Suprapubic skin (tissue), 4 donors: ENCODE data around the gene GEN1.

ENCODE experiments used
- EP300 ChIP-seq: sonication (generic); formaldehyde crosslinking; IDR thresholded peaks from one replicate; pipeline ENCODE4 v1.6.1; 2017; ENCODE audit warnings: antibody characterized with exemption
- POLR2A ChIP-seq, 2 donors: fragments of 450-650 bp; IDR thresholded peaks; one replicate each; pipeline ENCODE4 v1.6.1; 2017; ENCODE audit warnings: antibody characterized with exemption in 2 of 2, mild to moderate bottlenecking in 2 of 2, moderate library complexity in 2 of 2
- POLR2AphosphoS5 ChIP-seq, 3 donors: sonication (generic); formaldehyde crosslinking; IDR thresholded peaks; one replicate each; pipeline ENCODE4 v1.6.1; 2017; ENCODE audit warnings: antibody characterized with exemption in 3 of 3
- TF ChIP-seq, protein P1 (sequence below), 2 donors: fragments of 200-600 bp in 1 of 2; fragments of 450-650 bp in 1 of 2; sonication (generic) in 1 of 2; IDR thresholded peaks; one replicate each; pipeline ENCODE4 v1.5.1; 2016 to 2019; ENCODE audit warnings: antibody characterized with exemption in 2 of 2, mild to moderate bottlenecking in 1 of 2, moderate library complexity in 1 of 2

DNA sequence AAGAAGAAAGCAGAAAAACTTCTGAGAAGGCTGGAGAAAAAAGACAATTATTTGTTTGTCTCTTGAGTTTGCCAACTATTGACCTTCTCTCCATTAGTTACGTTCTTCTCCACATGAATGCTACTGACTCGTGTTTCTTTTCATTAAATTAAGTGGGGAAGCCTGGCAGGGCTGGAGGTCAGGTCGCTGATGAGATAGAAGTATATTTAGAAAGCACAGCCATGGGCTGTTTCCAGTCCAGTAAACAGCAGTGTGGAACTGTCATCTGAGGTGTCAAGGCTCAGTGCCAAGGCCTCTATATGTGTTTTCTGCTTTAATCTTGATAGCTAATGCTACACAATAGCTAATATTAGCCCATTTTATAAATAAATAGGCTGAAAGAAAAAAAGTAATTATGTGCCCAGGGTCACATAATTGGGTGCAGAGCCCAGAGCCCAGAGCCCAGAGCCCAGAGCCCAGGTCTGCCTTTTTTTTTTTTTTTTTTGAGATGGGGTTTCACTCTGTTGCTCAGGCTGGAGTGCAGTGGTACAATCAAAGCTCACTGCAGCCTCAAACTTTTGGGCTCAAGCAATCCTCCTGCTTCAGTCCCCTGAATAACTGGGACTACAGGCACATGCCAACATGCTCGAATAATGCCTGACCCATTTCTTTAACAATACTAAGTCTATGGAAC, 68.6 kb downstream of the GEN1 start:
- TF ChIP-seq, protein P1, sequence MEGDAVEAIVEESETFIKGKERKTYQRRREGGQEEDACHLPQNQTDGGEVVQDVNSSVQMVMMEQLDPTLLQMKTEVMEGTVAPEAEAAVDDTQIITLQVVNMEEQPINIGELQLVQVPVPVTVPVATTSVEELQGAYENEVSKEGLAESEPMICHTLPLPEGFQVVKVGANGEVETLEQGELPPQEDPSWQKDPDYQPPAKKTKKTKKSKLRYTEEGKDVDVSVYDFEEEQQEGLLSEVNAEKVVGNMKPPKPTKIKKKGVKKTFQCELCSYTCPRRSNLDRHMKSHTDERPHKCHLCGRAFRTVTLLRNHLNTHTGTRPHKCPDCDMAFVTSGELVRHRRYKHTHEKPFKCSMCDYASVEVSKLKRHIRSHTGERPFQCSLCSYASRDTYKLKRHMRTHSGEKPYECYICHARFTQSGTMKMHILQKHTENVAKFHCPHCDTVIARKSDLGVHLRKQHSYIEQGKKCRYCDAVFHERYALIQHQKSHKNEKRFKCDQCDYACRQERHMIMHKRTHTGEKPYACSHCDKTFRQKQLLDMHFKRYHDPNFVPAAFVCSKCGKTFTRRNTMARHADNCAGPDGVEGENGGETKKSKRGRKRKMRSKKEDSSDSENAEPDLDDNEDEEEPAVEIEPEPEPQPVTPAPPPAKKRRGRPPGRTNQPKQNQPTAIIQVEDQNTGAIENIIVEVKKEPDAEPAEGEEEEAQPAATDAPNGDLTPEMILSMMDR (IDR thresholded peaks at IDR 0.05), result no peak
- TF ChIP-seq POLR2A (IDR thresholded peaks at IDR 0.05), result no peak
- TF ChIP-seq EP300, result no peak
- no peak for TF ChIP-seq POLR2AphosphoS5 (IDR thresholded peaks at IDR 0.05)
